Purkinje cell (primary cell): ENCODE results near the gene SHC3. TPM values are rescaled to one million over a fixed set of nuclear protein-coding genes. Genes with fewer than 3 reads are reported as not detected.

Experiments
- polyA plus RNA-seq: library from polyadenylated mRNA; unstranded; fragments of >200 nt; fragmentation: Nextera tagmentation; gene quantifications from 2 replicates; pipeline ENCODE4 v1.2.1, GENCODE V29; 2014

Gene SHC3
- polyA plus RNA-seq, result 0.06 and 4.1 TPM in 2 replicates

GRCh38 chr9:89177944-89178829, at the start of gene SHC3:
Gene SHC3, minus strand, starts transcription at chr9:89178818. Its CDS starts 358 bp downstream, at chr9:89178460.

GRCh38 chr9:88991066-88992034, 187.3 kb downstream of the SHC3 start, which contains the start of gene S1PR3:
Gene S1PR3, plus strand, starts transcription at chr9:88991468. Its CDS starts 9,733 bp downstream, at chr9:89001201.

Other genes with a start within 250 kb of the SHC3 start
- gene S1PR3, start 187.3 kb downstream of the SHC3 start, polyA plus RNA-seq, result 0.19 and 0.39 TPM in 2 replicates
- 149 and 184 TPM in 2 replicates for gene CKS2, start 132.4 kb upstream of the SHC3 start, polyA plus RNA-seq
- 19.9 and 20.1 TPM in 2 replicates for gene SECISBP2, start 139.7 kb upstream of the SHC3 start, polyA plus RNA-seq